Measurements from ENCODE around the gene SF3B3.

DNA sequence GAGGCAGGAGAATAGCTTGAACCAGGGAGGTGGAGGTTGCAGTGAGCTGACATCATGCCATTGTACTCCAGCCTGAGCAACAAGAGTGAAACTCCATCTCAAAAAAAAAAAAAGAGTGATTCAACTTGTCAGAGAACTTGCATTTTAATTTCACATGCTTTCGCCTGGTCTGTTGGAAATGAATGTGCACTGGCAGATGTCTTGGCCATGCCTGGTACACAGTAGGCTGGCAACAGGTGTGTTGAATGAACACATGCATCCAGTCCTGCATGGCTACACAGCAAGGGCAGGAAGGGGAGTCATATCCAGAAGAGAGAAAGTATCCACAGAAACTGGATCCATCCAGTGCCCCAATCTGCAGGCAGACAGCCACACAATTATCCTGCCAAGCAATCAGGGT is 11.8 kb upstream of the SF3B3 start:
- TF ChIP-seq, protein P1, sequence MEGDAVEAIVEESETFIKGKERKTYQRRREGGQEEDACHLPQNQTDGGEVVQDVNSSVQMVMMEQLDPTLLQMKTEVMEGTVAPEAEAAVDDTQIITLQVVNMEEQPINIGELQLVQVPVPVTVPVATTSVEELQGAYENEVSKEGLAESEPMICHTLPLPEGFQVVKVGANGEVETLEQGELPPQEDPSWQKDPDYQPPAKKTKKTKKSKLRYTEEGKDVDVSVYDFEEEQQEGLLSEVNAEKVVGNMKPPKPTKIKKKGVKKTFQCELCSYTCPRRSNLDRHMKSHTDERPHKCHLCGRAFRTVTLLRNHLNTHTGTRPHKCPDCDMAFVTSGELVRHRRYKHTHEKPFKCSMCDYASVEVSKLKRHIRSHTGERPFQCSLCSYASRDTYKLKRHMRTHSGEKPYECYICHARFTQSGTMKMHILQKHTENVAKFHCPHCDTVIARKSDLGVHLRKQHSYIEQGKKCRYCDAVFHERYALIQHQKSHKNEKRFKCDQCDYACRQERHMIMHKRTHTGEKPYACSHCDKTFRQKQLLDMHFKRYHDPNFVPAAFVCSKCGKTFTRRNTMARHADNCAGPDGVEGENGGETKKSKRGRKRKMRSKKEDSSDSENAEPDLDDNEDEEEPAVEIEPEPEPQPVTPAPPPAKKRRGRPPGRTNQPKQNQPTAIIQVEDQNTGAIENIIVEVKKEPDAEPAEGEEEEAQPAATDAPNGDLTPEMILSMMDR (IDR thresholded peaks at IDR 0.05; ENCODE audit: low read depth, low read length) = no peak
- TF ChIP-seq EZH2phosphoT487 (IDR thresholded peaks at IDR 0.05; ENCODE audit: low read depth) = no peak
